GM10847 (cell line): ENCODE data around the gene FHIT.

Experiments
- POLR2A ChIP-seq: IDR thresholded peaks from 2 replicates; pipeline ENCODE4 v1.6.1; 2011; ENCODE audit not compliant: insufficient read length; ENCODE audit errors: extremely low read depth

FHIT gene

DNA sequence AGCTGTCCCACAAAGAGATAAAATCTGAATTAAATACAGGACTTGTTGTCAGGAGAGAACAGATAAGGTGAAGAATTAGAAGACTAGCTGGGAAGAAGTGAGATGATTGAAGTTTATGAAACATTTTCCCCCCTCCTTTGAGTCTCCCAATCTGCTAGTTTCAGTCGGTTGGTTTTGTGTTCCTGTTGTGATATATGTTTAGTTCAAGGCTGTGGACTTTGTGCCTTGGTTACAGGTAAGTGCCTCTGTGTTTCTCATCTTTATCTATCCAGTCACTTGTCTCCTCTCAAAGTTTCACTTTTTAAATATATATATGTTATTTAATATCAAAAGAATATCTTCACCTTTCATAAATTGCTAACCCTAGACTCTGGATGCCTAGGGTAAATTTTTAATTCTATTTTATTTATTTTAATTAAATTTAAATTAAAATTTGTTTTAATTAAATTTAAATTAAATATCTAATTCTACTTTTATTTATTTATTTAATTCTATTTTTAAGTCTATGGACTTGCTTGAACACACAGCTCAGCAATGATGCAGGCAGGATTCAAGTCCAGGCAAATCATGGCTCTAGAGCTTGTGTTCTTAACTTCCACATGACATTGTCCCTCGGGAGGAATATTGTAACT, 190.0 kb downstream of the FHIT start:
- no peak for TF ChIP-seq POLR2A

DNA sequence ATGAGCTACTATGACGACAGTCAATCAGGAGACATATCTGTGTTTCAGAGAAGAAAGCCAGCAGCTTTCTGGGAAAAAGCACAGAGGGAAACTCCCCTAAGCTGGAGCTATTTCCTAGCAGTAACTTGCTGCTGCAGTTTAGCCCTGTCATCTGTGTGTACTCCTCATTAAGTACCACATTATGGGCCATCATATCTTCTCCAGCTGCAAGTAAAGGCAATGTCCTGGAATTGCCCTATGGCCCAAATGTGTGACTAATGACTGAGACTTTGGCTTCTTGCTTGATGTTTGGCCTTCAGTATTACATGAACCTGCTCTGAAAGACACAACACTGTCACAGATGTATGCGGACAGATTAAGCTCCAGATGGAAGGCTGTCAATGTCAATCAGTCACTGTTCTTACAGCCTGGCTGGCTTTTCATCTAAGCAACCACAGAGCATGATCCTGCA, 190.8 kb downstream of the FHIT start:
- TF ChIP-seq POLR2A = no peak

DNA sequence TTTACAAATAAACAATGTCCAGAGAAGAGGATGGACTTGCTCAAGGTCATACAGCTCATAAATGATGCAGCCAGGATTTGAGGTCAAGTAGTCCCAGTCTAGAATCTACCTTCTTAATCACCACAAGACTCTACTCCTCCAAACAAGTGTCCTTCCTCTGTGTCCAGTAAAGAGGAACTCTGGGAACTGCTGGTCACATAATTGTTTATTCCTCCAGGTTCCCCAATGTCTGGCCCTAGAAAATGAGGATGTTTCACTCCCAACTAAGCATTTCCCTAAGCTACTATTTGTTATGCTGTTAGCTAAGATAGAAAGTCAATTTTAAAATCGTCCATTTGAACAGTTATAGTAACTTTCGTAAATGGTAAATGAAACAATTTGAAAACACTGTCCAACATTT, 192.4 kb downstream of the FHIT start:
- no peak for TF ChIP-seq POLR2A

DNA sequence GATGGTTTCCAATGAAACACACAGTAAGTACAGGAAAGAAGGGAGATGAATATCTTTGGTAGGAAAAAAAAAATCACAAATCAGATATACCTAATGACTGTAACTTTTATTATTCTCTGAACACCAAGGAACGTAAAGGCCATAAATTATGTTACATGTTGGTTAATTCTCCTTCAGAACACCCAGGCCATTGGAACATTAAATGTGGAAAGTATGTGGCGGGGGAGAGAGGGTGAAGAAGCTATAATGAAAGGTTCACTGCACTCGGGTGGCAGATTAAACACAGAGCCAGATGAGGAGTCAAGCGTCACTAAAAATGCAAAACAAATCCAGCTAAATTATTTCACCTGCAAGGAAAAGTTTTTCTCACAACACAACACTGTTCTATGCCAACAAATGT, 193.8 kb downstream of the FHIT start:
- TF ChIP-seq POLR2A = no peak

DNA sequence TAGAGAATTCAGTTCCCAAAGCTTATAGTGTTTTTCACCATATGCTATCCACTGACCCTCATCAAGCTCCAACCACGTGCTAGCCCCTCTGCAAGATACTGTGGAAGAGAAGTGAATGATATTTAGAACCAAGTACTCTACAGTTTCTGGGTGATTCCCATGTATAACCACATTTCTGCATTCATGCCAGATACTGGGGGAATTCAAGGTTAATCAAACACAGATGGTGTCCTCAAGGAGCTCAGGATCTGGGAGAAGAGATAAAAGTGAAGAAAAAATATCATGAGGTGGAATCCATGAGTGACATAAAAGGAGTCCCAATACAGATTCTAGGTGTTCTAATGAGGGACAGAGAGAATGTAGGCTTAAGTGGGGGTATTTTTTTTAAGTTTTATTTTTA, 195.8 kb downstream of the FHIT start:
- TF ChIP-seq POLR2A = no peak

DNA sequence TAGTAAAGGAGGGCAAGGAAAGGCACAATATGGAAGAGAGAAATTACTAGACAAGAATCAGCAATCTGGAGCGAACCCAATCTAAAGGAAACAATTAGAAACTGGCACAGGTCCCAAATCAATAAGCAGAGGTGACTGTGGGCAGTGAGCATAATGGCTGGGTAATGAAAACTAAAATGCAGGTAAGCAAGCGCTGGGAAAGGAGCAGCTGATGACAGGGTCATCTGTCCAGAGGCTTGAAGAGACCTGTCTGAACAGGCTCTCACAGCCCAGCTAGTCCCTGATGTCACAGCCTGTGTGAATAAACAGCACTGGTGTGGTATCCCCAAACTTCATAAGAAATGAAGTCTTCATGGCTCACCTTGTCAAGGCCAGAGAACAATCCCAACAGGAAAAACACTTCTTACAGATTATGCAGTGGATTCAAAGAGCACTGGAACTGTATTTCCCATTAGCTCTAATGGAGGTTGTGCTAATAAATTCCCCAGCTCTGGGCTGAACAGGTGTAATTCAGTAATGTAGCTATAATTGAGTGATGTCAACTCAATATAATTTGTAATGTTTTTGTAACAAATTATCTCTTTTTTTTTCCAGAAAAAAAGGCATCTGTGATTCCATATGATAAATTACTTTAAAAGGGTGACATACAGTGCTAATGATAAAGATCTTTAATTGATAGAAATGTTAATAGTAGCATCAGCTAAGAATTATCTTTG, 197.3 kb downstream of the FHIT start:
- no peak for TF ChIP-seq POLR2A

DNA sequence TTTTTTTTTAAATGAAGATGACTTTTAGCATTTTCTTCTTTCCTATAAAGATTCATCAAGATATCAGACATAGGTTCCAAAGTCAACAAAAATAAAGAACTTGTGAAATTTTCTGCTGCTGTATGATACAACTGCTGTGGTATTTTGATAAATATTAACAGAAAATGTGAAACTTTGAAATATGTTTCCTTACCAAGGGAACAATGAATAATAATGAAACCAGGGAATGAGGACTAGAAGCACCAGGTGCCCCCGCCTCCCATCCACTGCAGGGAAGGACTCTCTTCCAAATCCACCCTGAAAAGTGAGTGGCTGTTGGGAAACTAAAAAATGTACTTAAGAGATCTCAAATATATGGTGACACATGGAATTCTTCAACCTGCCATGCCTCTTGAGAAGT, 198.4 kb downstream of the FHIT start:
- TF ChIP-seq POLR2A = no peak

DNA sequence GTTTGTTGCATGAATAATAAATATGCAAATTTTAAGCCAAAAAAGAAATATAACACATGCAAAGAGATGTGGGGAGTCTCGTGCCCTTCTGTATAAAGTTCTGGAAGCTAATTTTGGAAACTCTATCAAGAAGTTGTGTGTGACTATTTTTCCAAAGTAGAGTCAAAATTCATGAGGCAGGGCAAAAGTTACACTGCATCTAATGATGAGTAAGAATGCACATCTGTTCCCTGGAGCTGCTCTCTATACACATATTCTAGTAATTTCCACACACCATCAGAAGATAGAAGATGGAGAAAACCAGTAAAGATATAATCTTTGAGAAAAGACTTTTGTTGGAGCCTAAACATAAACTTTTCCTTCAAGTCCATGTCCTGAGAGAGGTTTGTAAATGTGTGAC, 199.6 kb downstream of the FHIT start:
- no peak for TF ChIP-seq POLR2A

DNA sequence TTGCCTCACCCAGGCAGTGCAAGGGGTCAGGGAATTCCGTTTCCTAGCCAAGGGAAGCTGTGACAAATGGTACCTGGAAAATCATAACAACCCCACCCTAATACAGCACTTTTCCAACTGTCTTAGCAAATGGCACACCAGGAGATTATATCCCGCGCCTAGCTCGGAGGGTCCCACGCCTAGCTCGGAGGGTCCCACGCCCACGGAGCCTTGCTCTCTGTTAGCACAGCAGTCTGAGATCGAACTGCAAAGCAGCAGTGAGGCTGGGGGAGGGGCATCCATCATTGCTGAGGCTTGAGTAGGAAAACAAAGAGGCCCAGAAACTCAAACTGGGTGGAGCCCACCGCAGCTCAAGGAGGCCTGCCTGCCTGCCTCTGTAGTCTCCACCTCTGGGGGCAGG, 208.1 kb downstream of the FHIT start:
- no peak for TF ChIP-seq POLR2A

DNA sequence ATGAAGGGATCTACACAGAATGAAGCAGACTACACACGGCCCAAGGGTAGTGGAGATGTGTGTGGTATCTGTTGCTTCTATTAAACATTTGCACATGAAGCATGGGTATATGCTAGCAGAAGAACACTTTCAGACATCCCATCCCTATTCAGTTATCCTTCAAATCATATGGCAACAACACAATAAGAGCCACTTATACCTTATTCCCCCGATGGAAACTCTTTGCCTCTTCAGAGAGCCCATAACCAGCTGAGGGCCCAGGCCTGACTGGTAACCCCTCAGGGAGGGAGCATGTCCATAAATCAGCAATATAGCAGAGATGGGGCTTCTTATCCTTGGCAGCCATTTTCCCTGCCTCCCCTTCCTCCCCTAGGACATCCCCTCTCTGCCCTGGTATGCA, 210.6 kb downstream of the FHIT start:
- TF ChIP-seq POLR2A = no peak

DNA sequence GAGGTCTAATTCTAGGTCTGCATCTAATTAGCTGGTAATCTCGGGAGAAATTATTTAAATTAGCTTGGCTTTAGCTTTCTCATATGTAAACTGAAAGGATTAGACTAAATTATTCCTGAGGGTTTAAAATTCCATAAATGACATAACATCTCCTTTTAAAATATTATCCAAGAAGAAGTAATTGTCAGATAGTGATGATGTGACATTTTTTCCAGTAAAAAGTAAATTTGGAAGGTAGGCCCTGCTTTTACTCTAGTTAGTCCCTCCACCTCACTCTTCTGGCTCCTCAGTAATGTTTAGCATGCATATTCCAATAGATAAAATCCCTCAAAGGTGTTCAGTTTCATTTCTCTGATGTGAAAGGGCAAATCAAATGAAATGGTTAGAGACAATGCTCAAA, 215.7 kb downstream of the FHIT start:
- TF ChIP-seq POLR2A = no peak

DNA sequence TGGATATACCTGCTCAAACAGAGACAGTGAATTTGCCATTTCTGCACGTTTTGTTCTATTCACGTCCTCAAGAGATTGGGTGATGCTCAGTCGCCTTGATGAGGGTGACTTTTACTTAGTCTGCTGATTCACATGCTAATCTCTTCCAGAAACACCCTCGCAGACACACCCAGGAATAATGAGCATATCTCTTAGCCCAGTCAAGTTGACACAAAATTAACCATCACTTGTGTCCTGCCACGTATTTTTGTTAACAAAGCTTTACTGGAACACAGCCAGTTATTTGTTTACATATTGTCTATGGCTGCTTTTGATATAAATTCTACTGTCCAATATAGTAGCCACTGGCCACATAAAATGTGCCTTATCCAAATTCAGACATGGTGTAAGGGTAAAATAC, 218.3 kb downstream of the FHIT start:
- no peak for TF ChIP-seq POLR2A

DNA sequence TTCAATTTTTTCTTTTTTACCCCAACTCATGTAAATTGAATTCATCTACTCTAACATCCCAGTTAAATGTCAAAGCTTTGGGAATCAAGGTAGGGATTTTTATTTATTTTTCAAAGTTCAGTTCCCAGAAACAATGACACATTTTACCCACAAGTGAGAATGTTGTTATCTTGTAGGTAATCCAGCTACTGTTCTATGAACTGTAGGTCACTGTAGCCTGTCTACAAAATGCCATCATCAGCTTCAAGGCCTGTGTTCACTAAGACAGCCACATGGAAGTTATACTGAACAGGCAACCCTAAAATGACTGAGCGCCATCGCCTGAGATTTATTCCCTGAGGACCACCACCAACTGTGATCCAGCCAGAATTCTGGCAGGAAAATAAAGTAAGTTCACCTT, 219.7 kb downstream of the FHIT start:
- TF ChIP-seq POLR2A = no peak

DNA sequence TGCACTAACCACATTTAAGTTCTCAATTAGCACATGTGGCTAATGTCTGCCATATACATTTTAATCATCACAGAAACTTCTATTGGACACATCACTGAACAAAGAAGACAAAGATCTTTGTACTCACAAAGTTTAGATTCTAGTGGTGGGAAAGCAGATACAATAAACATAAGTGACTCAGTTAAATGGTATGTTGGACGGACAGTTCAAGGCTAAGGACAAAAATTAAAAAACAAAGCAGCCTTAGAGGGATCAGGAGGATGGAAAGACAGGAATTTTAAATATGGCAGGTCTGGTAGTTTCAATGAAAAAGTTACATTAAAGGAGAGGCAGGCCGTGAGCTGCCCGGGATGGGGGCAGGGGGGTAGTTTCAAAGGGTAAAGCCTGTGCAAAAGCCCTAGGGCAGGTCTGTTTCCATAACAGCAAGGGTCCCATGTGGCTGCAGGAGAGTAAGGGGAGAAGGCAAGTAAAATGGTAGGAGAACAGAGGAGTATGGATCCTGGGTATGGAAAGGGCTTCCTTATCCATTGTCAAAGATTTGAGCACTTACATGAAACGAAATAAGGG, 220.7 kb downstream of the FHIT start:
- TF ChIP-seq POLR2A = no peak

DNA sequence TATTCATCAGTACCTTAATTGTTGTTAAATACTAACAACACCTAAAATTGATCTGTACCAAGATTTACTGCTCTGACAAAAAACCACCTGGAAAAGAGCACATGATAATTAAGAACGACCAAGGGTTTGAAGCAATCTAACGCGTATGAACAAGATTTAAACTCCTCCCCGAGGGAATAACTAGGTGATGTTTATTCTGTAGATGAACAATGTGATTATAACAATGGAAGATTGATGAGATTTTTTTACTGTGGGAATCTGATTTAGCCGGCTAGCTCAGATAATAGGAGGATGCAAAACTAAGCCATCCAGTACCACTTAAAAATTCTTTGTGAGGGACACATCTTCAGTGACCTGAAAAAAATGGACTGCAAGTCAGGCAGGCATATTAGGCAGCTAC, 222.1 kb downstream of the FHIT start:
- no peak for TF ChIP-seq POLR2A

DNA sequence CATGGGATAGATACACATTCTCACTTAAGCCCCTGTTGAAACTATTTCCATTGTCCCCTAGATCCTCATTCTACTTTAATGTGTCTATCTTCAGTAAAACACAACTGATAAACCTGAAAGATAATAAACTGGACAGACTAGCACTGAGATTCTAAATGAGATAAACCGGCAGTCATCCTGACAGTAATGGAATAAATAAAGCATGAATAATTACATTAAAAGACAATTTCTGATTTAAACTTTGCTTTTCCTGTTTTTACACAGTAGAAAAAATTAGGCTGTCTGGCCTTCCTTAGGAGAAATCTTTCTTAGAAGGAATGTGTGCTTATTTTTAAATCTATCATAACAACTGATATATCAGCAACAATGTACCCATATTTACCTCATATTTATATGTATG, 232.4 kb downstream of the FHIT start:
- no peak for TF ChIP-seq POLR2A

DNA sequence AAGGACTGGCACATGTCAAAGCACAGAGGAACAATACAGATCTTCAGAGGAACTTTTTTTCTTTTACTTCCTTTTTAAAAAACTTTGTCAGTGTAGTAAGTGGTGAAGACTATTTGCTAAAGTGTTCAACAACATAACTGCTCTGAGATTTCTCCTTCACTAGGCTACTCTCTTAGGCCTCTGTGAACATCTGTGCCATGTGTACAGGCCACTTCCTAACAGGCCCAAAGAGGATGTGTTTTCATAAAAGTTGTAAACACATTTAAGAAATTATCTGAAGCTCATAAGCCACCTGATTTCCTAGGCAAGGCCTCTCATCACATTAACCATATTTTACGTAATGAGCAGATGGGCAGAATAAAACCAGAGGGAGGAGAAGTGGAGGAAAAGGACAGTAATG, 235.4 kb downstream of the FHIT start:
- no peak for TF ChIP-seq POLR2A

DNA sequence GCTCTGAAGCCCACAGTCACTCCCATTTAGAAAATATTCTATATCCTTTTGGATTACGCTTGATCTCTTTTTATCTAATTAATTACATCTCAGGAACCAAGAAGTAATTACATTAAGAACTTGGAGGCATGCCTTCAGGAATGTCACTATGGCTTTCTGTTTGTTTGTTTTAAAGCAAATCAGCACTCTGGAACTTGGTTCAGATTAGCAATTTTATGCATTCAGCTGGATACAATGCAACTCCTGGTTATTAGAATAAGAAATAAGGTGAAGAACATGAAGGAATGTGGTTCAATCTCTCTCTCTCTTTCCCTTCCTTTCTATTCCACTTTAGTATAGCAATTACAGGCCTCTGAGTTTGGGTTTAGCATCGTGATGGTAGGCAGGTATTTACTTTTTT, 235.8 kb downstream of the FHIT start:
- TF ChIP-seq POLR2A = no peak

DNA sequence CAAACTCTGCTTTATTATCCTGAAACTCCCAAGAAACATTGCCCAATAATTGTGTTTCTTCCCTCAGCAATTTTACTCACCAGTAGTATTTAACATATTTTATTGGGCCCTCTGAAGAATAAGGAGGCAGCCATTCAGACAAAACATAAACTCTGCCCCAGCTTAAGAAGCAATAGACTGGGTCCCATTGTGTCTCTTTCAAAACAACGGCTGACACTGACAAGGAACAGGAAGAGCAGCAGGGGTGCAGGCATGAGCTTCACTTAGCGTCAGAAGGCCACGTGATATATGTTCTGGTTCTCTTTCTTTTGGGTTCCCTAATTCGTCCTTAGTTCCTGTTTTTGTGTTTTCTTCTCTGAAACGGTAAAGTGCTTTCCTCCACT, 242.3 kb downstream of the FHIT start:
- TF ChIP-seq POLR2A = no peak
